PC-3 (cell line): Measurements from ENCODE around the gene RIPOR2.

Source experiments
- CTCF ChIP-seq: fragments of 300-600 bp; sonication (generic); conservative IDR thresholded peaks from 2 replicates; pipeline ENCODE4 v1.5.1; 2017; ENCODE audit warnings: antibody characterized with exemption, low read depth, mild to moderate bottlenecking, low read length
- EZH2phosphoT487 ChIP-seq: fragments of 300-600 bp; sonication (generic); IDR thresholded peaks from 2 replicates; pipeline ENCODE4 v1.6.1; 2018; ENCODE audit warnings: mild to moderate bottlenecking, antibody characterized with exemption, low read length, borderline replicate concordance

GRCh38 chr6:24887545-24888140 is 48.1 kb downstream of the RIPOR2 start:
- TF ChIP-seq CTCF (no peak), EZH2phosphoT487 (no peak)
